Ramos (cell line): ENCODE measurements around the gene RTN3.
"Not testable (repeated sequence)": the region's sequence is repeated elsewhere in the genome, so short reads cannot be mapped to it uniquely, and the experiment has no call there.

Source experiments
- in situ Hi-C: fragments of 300-500 bp; cut with MboI; formaldehyde crosslinking; loops from one replicate; pipeline ENCODE4 v1.14.3; 2022; ENCODE audit warnings: low sequenced_read_pairs; ENCODE audit not compliant: unreplicated experiment

RTN3 gene

GRCh38 chr11:63767565-63768236 lies 86.4 kb downstream of the RTN3 start:
- in situ Hi-C loops = no loop called here

DNA sequence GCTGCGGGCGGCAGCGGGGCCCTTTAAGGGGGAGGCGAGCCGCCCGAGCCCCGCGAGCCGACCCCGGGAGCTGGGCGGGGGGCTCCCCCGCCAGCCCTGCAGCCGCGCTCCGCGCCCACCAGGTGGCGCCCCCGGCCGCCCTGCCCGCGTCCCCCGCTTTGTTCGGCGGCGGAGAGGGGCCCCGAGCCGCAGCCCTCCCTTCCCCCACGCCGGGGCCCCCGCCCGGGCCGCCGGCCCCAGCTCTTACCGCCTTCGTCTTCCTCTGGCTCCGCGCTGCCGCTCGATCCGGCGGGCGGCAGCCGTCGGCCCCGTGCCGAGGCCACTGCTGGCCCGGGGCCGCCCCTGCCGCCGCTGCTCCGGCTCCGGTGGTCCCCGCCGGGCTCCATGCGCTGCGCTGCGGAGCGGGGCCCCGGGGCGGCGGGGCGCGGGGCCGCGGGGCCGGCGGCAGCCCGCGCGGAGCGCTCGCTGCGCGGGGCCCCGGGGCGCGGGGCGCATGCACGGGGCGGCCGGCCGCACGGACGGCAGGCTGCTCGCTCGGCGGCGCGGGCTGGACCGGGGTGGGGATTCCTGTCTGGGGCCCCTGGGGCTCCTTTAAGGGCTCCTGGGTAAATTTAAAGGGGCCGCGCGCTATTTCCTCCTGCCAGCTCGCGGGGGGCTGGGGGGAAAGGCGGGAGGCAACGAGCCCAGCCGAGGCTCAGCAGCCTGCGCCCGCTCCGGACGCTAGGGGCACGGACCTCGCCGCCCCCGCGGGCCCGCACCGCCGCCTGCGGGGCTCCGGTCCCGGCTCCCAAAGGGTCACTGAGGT lies 87.1 kb downstream of the RTN3 start, which contains the start of gene ZFTA:
TSS of gene ZFTA (minus strand) at position 539 of the 805 bp plus-strand sequence. CDS start at position 386, 153 bp downstream.
- in situ Hi-C loops = no loop called here

GRCh38 chr11:63769042-63769713 lies 87.9 kb downstream of the RTN3 start:
- in situ Hi-C loops = no loop called here

DNA sequence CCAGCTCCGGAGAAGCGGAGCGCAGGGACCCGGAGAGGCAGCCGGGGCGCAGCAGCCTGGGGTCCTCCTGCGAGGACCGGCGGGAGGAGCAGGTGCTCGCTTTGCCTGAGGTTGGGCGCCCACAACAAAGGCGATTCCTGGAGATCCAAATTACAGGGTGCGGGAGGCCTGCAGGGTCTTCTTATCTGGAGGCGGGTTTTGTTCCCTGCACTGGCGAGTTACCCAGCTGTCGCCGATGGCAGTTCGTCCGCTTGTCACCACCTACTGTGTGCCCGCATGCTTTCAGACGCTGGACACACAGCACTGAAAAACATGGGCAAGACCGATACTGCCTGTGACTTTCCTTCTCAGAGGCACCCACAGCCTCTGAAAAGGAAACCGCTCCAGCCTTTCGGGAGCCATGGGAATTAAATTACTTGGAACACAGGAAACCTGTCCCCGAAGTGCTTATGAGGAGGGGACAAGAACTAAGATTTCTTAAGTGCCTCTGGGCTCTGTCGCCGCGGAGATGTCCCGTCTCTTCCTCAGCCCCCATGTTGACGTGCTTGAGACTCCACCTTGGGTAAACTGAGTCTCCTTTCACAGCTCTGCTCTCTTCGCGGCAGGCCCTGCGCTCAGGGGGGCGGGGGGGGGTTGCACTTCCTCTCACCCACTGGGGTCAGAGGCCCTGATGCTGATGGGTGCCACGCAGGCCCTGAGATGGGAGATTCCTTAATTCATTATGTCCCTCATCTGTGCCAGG lies 88.6 kb downstream of the RTN3 start:
- in situ Hi-C loops = no loop called here

DNA sequence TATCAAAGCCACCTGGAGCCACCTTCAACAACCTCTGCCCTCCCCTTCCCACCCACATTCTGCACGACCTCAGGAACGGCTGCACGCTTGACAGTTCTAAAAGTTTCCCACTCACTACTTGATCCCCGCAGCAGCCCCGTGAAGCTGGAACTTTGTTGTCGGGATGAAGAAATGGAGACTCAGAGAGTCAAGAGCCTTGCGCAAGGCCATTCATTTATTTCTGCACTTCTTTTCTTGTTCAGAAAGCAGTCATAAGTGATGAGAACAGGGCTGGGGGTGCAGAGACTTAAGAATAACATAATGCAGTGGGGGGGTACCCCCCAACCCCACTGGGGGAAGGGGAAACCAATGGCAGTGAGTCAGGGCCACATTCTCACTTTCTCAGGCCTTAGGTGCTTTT lies 89.5 kb downstream of the RTN3 start:
- in situ Hi-C loops = no loop called here

DNA sequence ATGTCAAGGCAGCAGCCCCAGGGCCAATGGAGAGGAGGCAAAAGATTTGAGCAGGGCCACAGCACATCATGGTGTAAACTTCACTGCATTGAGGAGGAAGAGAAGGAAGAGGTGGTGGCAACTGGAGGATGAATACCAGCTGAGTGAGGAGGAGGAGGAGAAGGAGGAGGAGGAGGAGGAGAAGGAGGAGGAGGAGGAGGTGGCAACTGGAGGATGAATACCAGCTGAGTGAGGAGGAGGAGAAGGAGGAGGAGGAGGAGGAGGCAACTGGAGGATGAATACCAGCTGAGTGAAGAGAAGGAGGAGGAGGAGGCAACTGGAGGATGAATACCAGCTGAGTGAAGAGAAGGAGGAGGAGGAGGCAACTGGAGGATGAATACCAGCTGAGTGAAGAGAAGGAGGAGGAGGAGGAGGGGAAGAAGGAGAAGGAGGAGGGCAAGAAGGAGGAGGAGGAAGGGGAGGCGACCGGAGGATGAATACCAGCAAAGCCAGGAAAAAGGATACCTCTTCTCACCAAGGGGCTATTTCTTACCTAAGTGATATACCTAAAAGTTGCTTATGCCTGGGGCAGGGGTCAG lies 90.5 kb downstream of the RTN3 start:
- in situ Hi-C loops = not testable (repeated sequence)

GRCh38 chr11:63775191-63775590 lies 93.9 kb downstream of the RTN3 start:
- in situ Hi-C loops = no loop called here

DNA sequence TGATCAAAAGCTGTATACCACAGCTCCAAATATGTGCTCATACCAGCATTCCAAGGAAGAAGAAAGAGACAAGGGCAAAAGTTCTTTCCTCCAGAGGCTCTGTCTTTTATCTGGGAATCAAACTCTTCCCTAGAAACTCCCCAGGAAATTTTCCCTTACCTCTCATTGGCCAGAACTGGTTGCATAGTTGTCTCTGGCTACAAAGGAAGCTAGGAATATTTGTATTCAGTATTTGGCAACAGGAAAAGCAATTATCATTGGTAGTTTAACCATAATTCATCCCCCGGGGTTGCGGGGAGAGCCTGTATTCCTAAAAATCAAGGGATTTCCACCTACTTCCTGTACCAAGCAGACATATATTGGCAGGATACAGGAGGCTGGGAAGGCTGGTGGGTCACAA lies 97.7 kb downstream of the RTN3 start:
- in situ Hi-C loops = no loop called here

DNA sequence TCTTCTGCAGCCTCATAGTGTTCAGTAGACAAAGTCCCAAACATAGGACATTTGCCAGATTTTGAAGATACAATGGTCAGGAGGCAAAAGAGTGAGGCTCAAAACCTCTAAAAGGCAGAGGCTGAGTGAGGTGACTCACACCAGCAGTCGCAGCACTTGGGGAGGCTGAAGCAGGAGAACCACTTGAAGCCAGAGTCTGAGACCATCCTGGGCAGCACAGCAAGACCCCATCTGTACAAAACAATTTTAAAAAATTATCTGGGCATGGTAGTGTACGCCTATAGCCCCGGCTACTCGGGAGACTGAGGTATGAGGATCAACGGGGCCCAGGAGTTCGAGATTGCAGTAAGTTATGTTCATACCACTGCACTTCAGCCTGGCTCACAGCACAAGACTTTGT lies 101.4 kb downstream of the RTN3 start:
- in situ Hi-C loops = no loop called here

DNA sequence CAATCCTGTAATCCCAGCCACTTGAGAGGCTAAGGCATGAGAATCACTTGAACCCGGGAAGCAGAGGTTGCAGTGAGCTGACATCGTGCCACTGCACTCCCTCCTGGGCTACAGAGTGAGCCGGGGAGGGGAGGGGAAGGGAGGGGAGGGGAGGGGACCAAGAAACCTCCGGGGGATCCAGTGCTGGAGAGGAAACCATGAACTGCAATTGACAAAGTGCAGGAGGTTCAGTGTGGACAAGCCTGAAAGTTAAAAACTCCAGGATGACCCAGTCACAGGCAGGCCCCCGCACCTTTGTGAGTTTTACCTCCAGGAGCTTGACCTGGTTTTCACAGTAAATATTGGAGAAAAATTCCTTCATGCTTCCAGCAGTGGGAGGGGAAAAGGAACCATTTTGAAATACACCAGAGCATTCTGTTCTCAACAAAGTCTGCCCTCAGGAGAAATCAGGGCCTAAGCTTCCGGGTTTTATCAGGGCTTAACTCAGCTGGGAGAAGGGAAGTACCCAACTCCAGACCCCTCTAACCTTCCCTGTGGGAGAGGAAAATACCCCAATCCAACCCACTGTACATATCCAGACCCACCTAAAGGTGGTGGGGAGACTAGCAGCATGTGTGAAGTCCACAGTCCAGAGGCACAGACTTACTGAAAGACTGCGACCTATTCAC lies 102.8 kb downstream of the RTN3 start:
- in situ Hi-C loops = no loop called here

- in situ Hi-C loops = no loop called here
These were observed 104.5 kb downstream of the RTN3 start for GRCh38 chr11:63785823-63786222.

GRCh38 chr11:63791495-63792167 lies 110.3 kb downstream of the RTN3 start:
- in situ Hi-C loops = no loop called here

- in situ Hi-C loops = no loop called here
These were observed 111.9 kb downstream of the RTN3 start for GRCh38 chr11:63793161-63793560.

GRCh38 chr11:63795066-63795465 lies 113.8 kb downstream of the RTN3 start:
- in situ Hi-C loops = no loop called here

DNA sequence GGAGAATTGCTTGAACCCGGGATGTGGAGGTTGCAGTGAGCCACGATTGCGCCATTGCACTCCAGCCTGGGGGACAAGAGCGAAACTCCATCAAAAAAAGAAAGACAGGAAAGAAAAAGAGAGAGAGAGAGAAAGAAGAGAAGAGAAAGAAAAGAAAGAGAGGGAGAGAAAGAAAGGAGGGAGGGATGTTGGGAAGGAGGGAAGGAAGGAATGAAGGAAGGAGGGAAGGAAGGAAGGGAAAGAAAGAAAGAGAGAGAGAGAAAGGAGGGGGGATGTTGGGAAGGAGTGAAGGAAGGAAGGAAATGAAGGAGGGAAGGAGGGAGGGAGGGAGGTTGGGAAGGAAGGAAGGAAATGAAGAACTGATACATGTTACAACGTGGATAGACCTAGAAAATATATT lies 119.6 kb downstream of the RTN3 start:
- in situ Hi-C loops = no loop called here

GRCh38 chr11:63802637-63803414 lies 121.5 kb downstream of the RTN3 start:
- in situ Hi-C loops = no loop called here

GRCh38 chr11:63804259-63804658 lies 123.0 kb downstream of the RTN3 start:
- in situ Hi-C loops = no loop called here

DNA sequence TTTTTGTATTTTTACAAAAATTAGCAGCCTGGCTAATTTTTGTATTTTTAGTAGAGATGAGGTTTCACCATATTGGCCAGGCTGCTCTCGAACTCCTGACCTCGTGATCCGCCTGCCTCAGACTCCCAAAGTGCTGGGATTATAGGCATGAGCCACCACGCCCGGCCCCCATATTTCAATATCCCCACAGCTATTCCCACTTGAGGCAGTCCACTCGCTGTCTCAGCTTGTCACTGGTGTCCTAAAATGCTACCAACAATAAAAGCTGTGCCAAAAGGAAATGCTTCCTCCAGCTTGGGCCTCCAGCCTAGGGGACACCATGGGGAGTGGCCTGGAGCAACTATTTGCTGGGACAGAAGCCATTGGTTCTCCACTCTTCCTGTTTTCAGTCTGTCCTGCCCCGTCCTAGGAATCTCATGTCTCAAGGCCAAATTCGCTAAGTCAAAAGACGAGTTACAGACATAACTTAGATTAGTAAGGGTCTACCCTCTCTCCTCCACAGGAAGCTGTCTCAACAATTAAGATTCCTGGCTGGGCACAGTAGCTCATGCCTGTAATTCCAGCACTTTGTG lies 124.6 kb downstream of the RTN3 start:
- in situ Hi-C loops = no loop called here
